GM12801 (cell line): ENCODE data around the gene SMIM38.

Experiments
- TF ChIP-seq, protein P1 (sequence below): IDR thresholded peaks from one replicate; pipeline ENCODE4 v1.5.1; 2011; ENCODE audit warnings: control low read depth; ENCODE audit not compliant: insufficient read length; ENCODE audit errors: extremely low read depth

SMIM38 gene

DNA sequence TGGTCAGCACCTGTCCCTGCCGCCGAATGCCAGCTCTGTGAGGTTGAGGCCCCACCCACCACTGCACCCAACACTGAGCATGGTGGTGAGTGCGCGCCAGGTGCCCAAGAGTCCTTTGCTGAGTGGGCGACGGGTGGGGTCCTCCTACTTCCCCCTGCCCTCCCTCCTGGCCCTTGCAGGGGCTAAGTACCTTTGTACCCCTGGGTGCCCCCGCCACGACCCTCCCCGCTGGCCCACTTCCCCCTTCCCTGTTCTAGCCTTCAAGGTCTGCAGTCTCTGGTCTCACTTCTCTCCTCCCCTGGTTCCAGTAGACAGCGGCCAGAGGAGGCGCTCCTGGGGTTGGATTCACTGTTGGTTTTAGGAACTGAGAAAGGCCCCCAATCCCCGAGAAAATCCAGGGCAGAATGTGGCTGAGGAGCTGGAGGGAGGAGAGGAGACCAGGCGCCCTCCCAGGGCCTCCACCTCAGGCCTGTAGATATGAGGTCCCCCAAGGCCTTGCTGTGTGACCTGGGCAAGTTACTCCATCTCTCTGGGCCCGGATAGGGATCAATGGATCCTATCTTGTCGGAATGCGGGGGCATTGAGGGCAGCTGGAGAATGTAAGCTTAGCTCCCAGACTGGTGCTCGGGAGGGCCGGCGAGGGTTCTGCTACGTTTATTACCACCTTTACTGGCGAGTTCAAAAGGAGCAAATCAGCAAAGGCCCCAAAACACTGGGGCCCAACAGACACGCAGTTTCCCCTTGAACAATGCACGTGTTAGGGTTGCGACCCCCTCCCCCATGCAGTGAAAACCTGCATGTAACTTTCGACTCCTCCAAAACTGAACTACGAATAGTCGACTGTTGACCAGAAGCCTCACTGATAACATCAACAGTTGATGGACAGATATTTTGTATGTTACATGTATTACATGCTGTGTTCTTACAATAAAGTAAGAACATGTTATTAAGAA is 31.9 kb upstream of the SMIM38 start:
- TF ChIP-seq, protein P1, sequence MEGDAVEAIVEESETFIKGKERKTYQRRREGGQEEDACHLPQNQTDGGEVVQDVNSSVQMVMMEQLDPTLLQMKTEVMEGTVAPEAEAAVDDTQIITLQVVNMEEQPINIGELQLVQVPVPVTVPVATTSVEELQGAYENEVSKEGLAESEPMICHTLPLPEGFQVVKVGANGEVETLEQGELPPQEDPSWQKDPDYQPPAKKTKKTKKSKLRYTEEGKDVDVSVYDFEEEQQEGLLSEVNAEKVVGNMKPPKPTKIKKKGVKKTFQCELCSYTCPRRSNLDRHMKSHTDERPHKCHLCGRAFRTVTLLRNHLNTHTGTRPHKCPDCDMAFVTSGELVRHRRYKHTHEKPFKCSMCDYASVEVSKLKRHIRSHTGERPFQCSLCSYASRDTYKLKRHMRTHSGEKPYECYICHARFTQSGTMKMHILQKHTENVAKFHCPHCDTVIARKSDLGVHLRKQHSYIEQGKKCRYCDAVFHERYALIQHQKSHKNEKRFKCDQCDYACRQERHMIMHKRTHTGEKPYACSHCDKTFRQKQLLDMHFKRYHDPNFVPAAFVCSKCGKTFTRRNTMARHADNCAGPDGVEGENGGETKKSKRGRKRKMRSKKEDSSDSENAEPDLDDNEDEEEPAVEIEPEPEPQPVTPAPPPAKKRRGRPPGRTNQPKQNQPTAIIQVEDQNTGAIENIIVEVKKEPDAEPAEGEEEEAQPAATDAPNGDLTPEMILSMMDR: no peak

- TF ChIP-seq, protein P1: no peak
Observed at GRCh38 chr11:69125861-69126260, 29.9 kb upstream of the SMIM38 start.

GRCh38 chr11:69126286-69126685 is 29.4 kb upstream of the SMIM38 start:
- TF ChIP-seq, protein P1: no peak

GRCh38 chr11:69127081-69127850 is 28.5 kb upstream of the SMIM38 start:
- TF ChIP-seq, protein P1: no peak

DNA sequence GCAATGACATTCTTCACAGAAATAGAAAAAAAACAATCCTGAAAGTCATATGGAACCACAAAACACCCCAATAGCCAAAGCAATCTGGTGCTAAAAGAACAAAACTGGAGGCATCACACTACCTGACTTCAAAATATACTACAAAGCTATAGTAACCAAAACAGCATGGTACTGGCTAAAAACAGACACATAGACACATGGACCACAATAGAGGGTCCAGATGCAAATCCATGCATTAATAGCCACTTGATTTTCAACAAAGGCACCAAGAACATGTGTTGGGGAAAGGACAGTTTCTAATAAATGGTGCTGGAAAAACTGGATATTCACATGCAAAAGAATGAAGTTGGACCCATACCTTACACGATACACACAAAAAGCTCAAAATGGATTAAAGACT is 27.9 kb upstream of the SMIM38 start:
- TF ChIP-seq, protein P1: no peak

GRCh38 chr11:69129053-69129452 is 26.7 kb upstream of the SMIM38 start:
- TF ChIP-seq, protein P1: no peak

GRCh38 chr11:69129647-69130046 is 26.1 kb upstream of the SMIM38 start:
- TF ChIP-seq, protein P1: no peak
